Colon (tissue), 2 donors: Measurements from ENCODE around the gene RIGI.
A peak's percentile ranks its signal among the peaks of the same experiment; 100 is the strongest.
"Not testable (repeated sequence)": the region's sequence is repeated elsewhere in the genome, so short reads cannot be mapped to it uniquely, and the experiment has no call there.

Experiments used
- FAIRE-seq: peaks from 2 replicates; lab custom pipeline; 2012; peaks lifted over from hg19 to GRCh38; lab: Jason Lieb, UNC
- donor health status: control.
- donor health status: control.

Gene RIGI

DNA sequence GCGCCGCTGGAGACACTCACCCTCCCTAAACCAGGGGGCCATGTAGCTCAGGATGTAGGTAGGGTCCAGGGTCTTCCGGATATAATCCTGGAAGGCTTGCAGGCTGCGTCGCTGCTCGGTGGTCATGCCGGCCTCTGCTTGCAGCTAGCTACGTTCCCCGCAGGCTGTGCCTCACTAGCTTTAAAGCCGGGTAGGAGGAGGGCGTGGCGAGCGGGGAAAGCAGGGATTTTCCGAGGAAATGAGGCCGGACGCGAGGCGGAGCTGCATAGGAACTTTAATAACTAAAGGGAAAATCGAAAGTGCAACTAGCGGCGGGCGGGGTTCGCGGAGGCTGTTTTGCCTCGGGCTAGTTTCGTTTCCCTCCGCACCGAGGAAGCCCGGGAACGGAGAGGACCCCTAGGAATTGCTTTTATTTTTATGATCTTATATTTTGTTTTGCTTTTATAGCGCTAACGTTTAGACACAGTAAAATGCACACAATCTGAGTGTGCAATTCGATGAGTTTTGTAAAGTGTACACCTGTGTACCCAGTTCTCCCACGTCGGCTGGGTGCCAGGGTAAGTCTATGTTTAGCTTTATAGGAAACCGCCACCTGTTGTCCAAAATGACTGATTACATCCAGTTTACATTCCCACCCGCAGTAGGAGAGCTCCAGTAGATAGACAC, at the start of gene RIGI:
RIGI (minus strand) TSS at position 156 of the 666 bp plus-strand sequence; CDS start at position 126, 30 bp downstream.
- FAIRE-seq = peak; percentile 33

DNA sequence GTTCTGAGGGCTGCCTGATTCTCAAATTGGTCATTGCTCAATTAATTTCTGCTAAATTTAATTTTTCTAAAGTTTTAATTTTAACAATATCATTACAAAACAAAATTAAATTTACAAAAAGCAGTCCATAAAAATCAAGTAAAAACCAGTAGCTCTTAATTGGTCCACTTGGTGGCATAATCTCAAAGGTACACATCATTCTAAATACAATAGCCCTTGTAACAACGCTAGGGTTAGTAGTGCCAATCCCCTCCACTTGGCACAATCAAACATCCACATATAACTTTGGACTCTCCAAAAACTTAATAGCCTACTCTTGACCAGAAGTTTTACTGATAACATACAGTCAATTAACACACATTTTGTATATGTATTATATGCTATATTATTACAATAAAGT, 48.9 kb upstream of the RIGI start:
- no peak for FAIRE-seq

DNA sequence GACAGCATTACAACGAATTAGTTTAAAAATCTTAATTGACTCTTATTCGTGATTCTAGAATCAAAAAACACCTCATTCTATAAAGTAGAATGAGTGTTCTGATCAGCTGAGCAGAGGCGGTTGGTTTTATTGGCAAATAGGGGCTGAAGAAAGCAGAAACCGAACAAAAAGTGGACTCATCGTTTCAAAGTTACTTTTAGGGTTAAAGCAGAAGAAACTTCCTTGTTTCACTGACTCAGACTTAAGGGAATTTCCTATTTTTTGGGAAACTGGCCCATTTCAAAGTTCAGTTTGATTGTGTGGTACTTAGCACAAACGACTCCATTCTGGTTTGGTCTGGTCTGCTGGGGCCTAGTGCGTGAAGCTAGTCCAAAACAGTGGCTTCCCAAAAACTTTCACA, 47.8 kb upstream of the RIGI start:
- FAIRE-seq = no peak

DNA sequence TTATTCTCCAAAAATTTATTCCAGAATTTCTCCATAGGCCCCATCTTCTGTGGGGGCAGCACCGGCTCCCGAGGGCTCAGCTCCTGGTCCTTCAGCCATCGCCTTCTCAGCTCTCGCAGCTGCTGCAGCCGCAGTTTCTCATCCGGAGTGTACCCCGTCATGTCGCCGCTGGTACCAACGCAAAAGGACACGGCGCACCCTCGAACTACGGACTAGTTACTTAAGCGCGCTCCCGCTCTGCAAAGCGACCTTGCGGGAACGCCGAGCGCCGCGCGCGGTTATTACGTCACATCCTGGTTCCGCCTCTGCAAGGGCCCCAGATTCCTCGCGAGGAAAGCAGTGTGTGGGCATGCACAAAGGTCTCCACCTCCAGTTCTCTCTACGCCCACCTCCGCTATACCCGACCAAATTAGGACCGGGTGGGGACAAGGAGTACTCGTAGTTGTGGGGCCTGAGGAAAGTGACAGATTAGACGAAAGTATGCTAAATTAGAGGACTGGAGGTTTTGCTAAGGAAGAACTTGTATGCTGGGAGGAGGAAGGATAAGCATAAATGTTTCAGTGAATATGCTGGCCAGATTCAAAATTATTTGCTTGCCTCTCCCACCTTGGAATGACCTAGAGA, 47.0 kb upstream of the RIGI start, which contains the start of gene NDUFB6:
NDUFB6 (minus strand) TSS at position 260 of the 624 bp plus-strand sequence; CDS start at position 161, 99 bp downstream.
- peak; percentile 45 for FAIRE-seq

DNA sequence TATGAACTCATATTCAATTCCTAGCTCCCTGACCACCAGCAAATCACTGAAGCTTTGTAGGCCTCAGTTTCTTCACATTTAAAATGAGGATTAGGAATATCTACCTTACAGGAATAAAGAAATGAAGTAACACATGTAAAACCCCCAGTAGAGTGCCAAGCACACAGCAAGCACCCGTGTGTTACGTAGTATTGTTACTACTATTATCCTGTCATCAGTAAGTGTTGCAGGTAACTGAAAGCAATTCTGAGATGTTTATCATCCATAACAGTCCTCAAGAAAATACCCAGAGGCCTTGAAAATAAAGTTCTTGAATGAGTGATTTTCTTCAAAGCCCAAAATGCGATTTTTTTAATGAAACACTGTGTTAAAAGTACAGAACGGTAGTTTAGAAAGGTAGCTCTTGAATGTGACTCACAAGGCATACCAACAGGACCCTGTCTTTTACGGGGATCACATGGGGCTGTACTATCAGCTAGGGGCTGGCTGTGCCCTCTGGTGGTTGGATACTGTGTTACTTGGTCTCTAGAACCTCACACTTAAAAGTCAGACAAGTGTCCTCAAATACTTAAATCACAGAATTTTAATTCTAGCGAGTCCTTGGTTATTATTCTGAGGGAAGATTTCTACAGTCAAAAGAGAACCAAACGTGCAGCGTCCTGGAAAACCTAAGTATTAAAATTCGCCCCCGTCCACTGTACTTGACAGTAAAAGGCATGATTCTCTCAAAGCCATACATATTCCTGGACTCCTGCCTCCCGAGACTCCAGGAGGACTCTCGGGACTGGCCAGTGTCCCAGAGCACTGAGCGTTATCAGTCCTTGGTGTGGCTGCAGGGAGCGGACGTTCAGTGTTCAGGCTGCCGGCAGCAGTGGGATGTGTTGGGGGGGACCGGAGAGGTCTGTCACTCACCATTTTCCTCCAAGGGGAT, 46.2 kb upstream of the RIGI start:
- no peak for FAIRE-seq

DNA sequence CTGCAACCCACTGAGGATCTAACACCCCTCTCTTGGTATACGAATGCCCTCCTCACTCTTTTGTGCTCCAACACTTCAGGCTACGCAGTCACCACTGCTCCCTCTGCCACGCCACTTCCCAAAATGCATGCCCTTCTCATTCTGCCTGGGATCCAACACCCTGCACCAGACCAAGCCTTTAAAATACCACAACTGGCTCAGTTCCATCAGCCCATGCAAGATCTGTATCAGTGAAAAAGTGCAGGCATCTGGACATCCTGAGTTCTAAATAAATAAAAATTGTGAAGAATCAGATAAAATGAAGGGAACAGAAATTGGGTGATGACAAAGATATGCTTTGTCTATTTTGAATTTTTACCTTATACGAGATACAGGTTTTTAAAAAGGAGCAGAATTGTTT, 44.3 kb upstream of the RIGI start:
- no peak for FAIRE-seq

DNA sequence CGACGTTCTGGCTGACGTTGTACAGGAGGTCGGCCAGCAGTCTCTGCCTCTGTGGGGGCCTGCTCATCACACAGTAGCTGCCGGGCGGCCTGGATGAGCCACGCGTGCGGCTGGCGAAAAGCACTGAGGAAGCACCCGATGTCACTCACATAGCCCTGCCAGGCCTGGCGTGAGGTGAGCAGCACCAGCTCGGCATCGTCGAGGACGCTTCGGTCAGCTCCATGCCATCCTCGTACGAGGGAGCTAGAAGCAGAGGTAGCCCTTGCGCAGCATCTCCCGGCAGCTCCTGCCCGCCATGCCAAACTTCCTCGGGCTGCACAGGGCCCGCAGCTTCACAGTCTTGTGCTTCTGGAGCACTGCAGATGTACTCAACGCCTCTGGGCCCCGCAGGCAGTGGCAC, 40.8 kb upstream of the RIGI start:
- FAIRE-seq = no peak

DNA sequence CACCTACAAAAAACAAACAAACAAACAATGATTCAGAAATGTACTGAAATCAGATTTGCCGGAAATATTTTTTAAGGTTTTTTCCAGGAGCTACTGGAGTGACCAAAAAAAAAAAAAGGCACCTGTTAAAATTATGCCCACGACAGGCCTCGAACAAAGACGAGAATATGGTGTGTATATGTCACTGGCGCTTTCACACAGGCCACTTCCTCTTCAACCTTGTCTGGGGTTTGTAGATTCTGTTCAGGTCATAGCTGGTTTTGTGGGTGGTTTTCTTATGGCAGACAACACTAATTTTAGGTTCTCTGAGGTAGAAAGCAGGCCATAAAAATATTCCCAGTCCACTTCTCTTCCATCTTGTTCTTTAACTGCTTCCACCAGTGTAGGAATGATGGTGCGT, 40.0 kb upstream of the RIGI start:
- no peak for FAIRE-seq

DNA sequence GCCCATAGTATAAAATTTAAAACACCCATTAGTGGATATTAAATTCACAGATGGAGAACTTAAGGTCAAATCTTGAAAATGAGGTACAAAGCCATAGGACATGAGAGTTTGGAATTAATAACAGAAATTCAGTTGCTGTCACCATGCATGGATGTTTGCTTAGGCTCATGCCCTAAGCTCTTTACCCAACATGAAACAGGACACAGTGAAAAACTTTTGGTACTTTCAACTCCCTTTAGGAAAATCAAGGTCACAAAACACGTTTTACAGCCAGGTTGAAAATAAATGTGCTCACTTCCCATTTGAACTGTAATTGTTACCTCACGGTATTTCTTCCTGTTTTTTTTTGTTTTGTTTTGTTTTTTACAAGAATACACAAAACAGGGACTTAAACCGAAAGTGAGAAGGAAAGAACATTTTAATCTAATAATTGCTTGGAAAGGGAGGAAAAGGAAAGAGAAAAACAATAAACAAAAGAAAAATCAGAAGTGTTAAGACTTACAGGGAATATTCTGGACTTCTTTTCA, 32.5 kb upstream of the RIGI start:
- FAIRE-seq = peak; percentile 10

DNA sequence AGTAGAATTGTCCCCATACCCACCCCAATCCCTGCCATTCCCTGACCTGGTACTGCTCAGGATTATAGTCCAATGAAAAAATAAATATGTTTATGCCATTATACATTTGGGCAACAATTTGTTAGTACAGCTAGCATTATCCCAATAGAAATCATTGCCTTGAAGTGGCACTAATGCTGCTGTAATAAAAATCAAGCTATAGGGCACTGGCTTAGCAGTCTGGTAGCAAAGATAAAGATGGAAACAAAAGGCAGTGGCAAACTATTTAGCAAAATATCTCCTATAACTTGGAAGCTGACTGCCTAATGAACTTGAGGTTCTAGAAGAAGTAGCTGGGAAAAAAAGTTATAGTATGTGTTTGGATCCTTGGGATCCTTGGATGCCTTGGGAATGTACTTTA, 28.6 kb upstream of the RIGI start:
- FAIRE-seq = no peak

DNA sequence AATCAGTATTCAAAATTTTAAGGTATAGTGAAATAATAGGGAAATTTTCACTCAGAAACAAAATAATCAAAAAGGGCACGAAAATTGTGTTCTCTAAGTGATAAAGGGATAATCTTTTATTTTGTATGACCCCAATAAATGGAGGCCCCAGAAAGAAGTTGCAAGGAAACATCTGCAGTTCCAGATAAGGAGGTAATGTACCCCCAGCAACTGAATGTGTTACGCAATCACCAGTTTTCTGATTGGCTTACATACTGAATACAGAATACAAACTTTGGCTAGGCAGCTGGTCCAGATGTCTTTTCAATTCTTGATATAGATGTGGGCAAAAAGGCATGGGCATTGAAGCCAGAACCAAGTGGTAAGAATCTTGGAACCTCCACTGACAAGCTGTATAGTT, 28.1 kb upstream of the RIGI start:
- FAIRE-seq = no peak

DNA sequence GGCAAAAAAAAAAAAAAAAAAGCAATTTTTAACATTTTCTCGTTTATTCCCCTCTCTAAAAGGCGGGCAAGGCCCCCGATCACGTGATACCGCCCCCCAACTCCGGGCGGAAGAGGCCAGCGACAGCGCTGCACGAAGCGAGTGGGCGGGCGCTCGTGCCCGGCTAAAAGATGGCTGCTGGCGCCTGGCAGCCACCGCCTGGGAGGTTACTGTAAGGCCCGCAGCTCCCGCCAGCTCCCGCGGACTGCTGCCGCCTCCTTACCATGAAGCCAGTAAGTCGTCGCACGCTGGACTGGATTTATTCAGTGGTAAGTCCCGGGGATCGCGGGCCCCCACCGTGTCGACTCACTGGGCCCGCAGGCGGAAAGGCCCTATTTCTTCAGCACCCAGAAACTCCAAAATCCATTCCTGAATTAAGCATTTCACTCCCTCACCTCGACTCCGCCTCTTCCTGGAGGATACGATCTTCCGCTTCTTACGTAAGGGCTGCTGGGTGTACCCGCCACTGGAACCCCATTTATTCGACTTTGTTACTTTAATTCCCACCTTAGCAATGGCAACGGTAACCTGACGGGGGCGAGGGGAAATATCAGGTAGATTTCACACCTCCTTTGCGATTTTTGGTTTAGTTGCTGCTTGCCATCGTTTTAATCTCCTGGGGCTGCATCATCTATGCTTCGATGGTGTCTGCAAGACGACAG, 26.3 kb upstream of the RIGI start, which contains the start of the genes SMIM27 and TOPORS:
SMIM27 (plus strand) TSS at position 156 of the 701 bp plus-strand sequence; CDS start at position 264, 108 bp downstream.
TOPORS (minus strand) TSS at position 415 of the 701 bp plus-strand sequence; CDS start at position 265, 150 bp downstream.
- FAIRE-seq = no peak

DNA sequence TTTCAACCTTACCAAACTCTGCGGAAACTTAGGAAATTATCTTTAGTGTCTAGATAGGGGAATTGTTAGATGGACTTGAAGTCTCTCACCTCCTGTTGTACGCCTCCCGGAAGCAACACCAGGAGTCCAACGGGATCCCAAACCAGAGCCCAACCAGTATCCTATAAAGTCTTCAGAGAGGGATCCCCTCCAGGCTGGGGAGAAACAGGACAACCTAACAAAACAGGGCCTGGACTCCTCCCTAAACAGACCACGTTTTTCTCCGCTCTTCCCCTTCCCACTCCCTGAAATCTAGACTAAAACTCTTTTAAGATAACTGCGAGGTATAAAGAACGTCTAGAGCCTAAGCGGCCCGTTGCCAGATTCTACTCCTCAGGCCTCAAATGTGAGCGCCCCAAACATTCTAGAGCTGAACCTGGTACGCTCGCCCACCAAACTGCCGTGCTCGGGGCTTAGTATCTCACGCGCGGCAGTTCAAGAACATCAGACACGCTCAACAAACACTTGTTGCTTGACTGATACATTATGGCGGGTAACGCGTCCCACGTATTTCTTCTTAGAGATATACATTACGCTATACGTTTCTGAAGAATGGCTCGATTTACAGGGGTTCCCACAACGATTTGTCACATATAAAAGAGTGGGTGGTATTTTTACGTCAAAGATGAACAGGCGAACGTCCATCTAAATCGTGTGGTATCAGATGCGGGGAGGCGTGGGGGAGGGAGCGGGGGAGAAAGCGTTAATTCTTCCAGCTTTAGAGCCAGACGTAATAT, 25.5 kb upstream of the RIGI start:
- FAIRE-seq = no peak

DNA sequence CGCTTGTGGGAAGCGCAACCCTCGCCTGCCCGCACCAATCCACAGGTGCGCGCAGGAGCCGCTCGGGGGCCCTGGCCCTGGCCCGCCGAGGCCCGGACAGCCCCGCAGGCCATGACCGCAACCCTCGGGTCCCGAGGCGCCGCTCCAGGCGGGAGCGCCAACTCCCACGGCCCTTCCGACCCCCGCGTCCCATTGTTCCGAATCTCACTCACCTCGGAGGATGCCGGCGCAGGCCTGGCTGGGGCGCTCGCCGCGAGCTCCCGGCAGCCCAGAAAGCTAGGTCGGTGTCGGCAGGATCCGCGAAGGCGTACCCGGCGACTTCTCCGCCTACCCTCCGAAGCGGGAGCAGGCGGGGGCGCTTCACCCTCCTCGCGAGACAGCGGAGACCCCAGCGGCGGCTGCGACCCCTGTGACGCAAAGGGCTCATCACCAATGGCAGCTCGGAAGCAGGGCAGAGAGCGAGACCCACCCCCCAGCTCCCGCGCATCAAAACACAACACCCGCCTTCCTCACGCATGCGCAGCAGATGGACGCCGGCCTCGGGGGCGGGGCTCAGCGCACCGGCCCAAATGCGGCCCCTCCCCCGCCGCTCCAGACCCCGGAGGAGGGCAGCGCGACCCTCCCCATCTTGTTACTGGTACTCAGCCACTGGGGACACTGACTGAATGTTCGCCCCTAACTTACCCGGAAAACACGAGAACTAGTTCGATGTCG, 24.7 kb upstream of the RIGI start:
- FAIRE-seq = no peak

DNA sequence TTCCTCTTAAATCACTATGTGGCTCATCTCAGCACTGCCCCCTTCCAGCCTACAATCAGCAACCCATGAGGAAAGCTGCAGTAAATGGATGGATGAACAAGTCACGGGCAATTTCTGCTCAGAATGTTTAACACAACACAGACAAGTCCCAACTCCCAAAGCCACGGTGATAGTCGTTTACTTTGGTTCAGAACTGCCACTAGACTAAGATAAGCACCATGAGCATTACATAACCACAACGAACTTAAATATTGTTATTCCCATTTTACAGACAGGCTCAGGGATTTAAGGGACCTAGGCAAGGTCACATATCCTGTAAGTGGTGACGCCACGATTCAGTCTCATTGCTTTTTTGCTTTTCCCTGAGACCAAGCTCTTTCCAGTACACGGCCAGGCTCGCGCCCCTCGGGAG, 24.2 kb upstream of the RIGI start:
- no peak for FAIRE-seq

DNA sequence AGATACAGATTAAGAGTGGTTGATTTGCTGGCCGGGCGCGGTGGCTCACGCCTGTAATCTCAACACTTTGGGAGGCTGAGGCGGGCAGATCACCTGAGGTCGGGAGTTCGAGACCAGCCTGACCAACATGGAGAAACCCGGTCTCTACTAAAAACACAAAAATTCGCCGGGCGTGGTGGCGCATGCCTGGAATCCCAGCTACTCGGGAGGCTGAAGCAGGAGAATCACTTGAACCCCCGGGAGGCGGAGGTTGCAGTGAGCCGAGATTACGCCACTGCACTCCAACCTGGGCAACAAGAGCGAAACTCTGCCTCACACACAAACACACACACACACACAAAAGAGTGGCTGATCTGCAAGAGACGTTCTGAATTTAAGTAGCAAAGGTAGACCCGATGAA, 22.2 kb upstream of the RIGI start:
- not testable (repeated sequence) for FAIRE-seq

DNA sequence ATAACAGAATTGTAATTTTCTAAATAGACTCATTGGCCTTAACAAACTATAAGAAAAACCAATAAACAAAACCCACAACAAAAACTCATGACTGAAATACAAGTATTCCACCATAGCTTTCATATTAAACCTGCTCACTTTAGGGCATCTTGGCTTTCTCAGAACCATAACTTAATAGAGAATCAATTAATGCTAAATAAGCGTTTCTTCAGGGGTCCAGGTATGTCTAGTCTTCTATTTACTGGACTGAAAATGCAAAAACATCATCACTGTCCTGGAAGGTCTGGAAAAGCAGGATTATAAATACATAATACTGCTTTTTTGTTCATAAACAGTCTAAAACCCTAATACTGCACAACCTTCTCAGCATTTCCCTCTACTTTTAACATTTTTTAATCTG, 19.9 kb upstream of the RIGI start:
- no peak for FAIRE-seq

DNA sequence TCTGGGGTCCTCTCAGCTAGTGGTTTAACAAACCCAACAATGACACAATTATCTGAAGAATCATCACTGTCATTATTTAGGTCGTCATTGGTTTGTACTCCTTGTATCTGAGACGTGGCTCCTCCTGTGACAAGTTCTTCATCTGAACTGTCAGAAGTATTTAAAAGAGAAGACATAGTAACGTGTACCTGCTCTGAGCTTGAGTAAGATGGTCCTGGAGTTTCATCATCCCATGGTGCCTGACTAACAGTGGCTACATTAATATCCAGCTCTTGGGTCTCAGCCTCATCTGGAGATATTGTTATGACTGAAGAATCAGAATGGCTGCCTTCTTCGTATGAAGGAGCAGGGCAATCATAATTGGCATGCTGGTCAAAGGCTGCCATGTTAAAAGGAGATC, 17.1 kb upstream of the RIGI start:
- no peak for FAIRE-seq

DNA sequence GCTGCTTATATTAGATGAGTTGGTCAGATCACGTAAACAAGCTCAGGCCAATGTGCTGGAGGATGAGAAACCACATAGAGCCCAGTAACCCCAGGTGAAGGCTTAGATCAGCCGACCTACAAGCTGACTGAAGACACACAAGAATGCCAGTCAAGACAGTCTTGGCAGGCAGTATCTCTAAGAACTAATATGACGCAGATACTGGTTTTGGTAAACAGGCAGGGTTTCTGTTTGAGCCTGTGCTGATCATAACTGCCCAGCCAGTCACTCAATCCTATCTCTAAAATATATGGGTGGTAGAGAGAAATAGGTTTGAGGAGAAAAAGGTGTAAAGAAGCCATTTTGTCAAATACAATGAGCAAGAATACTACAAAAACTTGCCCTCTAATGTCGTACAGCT, 7.8 kb upstream of the RIGI start:
- no peak for FAIRE-seq

DNA sequence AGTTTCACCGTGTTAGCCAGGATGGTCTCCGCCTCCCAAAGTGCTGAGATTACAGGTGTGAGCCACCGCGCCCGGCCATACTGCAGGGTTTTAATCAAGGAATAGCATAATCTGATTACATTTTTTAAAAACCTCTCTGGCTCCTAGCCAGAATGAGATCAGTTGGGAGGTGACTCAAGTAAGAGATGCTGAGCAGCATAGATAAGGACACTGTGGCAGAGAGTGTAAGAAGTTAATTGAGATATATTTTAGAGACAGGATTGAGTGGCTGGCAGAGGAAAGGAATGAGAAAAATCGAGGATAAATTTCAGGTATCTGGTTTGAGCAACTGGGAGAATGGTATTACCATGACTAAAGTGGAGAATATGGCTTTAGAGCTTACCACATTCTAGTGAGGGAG, 7.3 kb upstream of the RIGI start:
- no peak for FAIRE-seq
